GM12878 (cell line): ENCODE data around the gene IRF2. TPM values are rescaled to one million over a fixed set of nuclear protein-coding genes. Genes with fewer than 3 reads are reported as not detected.

Source experiments
- EP300 ChIP-seq, 2 experiments: fragments of 150-350 bp in 1 of 2; IDR thresholded peaks; 2 replicates each; pipeline ENCODE4 v1.6.1; 2011 to 2012; ENCODE audit warnings: low read depth in 2 of 2, low read length in 2 of 2, borderline replicate concordance in 1 of 2, improper control_type of control experiment in 1 of 2, inconsistent platforms in 1 of 2; ENCODE audit not compliant: control insufficient read depth in 1 of 2
- MTA3 ChIP-seq: IDR thresholded peaks from 2 replicates; pipeline ENCODE4 v1.6.1; 2012; ENCODE audit warnings: low read length, inconsistent platforms, borderline replicate concordance
- NBN ChIP-seq: fragments of 450-650 bp; IDR thresholded peaks from 2 replicates; pipeline ENCODE4 v1.6.1; 2016
- NFIC ChIP-seq: IDR thresholded peaks from 2 replicates; pipeline ENCODE4 v1.6.1; 2012; ENCODE audit warnings: low read depth, mild to moderate bottlenecking, inconsistent platforms, low read length, moderate library complexity
- POU2F2 ChIP-seq: IDR thresholded peaks from 3 replicates; pipeline ENCODE4 v1.6.1; 2011; ENCODE audit warnings: low read depth, mild to moderate bottlenecking, low read length, borderline replicate concordance
- RAD51 ChIP-seq: fragments of 450-650 bp; IDR thresholded peaks from 2 replicates; pipeline ENCODE4 v1.6.1; 2016; ENCODE audit warnings: moderate library complexity, mild to moderate bottlenecking, inconsistent platforms
- RB1 ChIP-seq: fragments of 450-650 bp; formaldehyde crosslinking; IDR thresholded peaks from 2 replicates; pipeline ENCODE4 v1.6.1; 2017; ENCODE audit warnings: mild to moderate bottlenecking, borderline replicate concordance
- REST ChIP-seq: IDR thresholded peaks from 2 replicates; pipeline ENCODE4 v1.6.1; 2012; ENCODE audit warnings: mild to moderate bottlenecking, low read depth, low read length
- RFX5 ChIP-seq: IDR thresholded peaks from 2 replicates; pipeline ENCODE4 v1.6.1; 2011; ENCODE audit warnings: low read depth, low read length, improper control_type of control experiment
- RUNX3 ChIP-seq: IDR thresholded peaks from 2 replicates; pipeline ENCODE4 v1.6.1; 2012; ENCODE audit warnings: low read length, inconsistent platforms
- SKIL ChIP-seq: fragments of 450-650 bp; IDR thresholded peaks from 2 replicates; pipeline ENCODE4 v1.6.1; 2017; ENCODE audit warnings: mild to moderate bottlenecking, low read depth, inconsistent platforms; ENCODE audit not compliant: poor library complexity, severe bottlenecking
- SRF ChIP-seq, 2 experiments: IDR thresholded peaks; 2 replicates each; pipeline ENCODE4 v1.6.1; 2011; ENCODE audit warnings: low read depth in 2 of 2, low read length in 2 of 2, mild to moderate bottlenecking in 1 of 2, moderate library complexity in 1 of 2
- TBL1XR1 ChIP-seq: IDR thresholded peaks from 2 replicates; pipeline ENCODE4 v1.6.1; 2012; ENCODE audit warnings: low read depth, low read length, improper control_type of control experiment
- TCF7 ChIP-seq: IDR thresholded peaks from 2 replicates; pipeline ENCODE4 v1.6.1; 2014; ENCODE audit warnings: antibody characterized with exemption, borderline replicate concordance
- USF2 ChIP-seq: IDR thresholded peaks from 2 replicates; pipeline ENCODE4 v1.6.1; 2011; ENCODE audit warnings: low read depth, low read length, improper control_type of control experiment, borderline replicate concordance
- ZNF217 ChIP-seq: fragments of 450-650 bp; IDR thresholded peaks from 2 replicates; pipeline ENCODE4 v1.6.1; 2017; ENCODE audit warnings: antibody characterized with exemption, mild to moderate bottlenecking
- ZNF274 ChIP-seq: IDR thresholded peaks from one replicate; pipeline ENCODE4 v1.8.0; 2011; ENCODE audit not compliant: insufficient read length, insufficient read depth
- ZNF592 ChIP-seq: fragments of 450-650 bp; IDR thresholded peaks from 2 replicates; pipeline ENCODE4 v1.6.1; 2017; ENCODE audit warnings: mild to moderate bottlenecking, moderate library complexity
- polyA plus RNA-seq, 11 experiments: library from polyadenylated mRNA; depleted of rRNA in 4 of 11; unstranded in 6 of 11; stranded (reverse) in 5 of 11; fragments of >200 nt; fragmentation: Nextera tagmentation in 4 of 11; fragmentation: Illumina TruSeq in 1 of 11; extraction: Ambion mirVana in 4 of 11; extraction: Trizol in 1 of 11; gene quantifications; 1 replicate in 1 of 11; 2 replicates in 10 of 11; pipeline versions ENCODE4 v1.2.1 to v1.2.3, GENCODE V29; 2011 to 2016; ENCODE audit warnings: inconsistent platforms in 2 of 11, missing spikeins in 2 of 11, low read depth in 1 of 11
- total RNA-seq, 4 experiments: library from RNA; depleted of rRNA in 3 of 4; stranded (reverse); fragments of >200 nt in 3 of 4; fragmentation: Illumina TruSeq in 1 of 4; extraction: Trizol in 1 of 4; gene quantifications; 2 replicates each; pipeline versions ENCODE4 v1.2.1 to v1.2.3, GENCODE V29; 2013 to 2021

IRF2 gene
- total and polyA plus RNA-seq, 10 of the 15 experiments (the other 5 are each of a cell fraction or from before 2014, with no cell fraction given) = 45.1 to 99.3 (median 58.9) TPM

- no peak for TF ChIP-seq REST
- TF ChIP-seq TCF7 = no peak
- TF ChIP-seq POU2F2 = peak; percentile 57; the same call in 1 of the 3 replicates
- TF ChIP-seq RFX5 = no peak
- TF ChIP-seq EP300 (IDR thresholded peaks at IDR 0.05; ENCODE audit: borderline replicate concordance in 1 of 2, control insufficient read depth in 1 of 2, low read depth in 2 of 2, low read length in 2 of 2) = no peak
- TF ChIP-seq ZNF592 = 0 out of 2 replicates have a peak, but pooled peaks have one; percentile 39
- TF ChIP-seq USF2 = no peak
- TF ChIP-seq NBN = no peak
- peak; percentile 91 for TF ChIP-seq RUNX3
- TF ChIP-seq SKIL = no peak
- no peak for TF ChIP-seq RAD51
- no peak for TF ChIP-seq ZNF274
- TF ChIP-seq TBL1XR1 = no peak
- TF ChIP-seq NFIC = peak; percentile 13; the same call in 1 of the 2 replicates
- peak in 1 of 2 experiments; percentile 65; a peak in 1 of 4 replicates for TF ChIP-seq SRF (IDR thresholded peaks at IDR 0.05; ENCODE audit: low read depth in 2 of 2, low read length in 2 of 2)
- peak; percentile 72; the same call in 1 of the 2 replicates for TF ChIP-seq ZNF217
- no peak for TF ChIP-seq MTA3
- TF ChIP-seq RB1 = no peak
Observed at GRCh38 chr4:184416913-184417734, 57.2 kb downstream of the IRF2 start (continued).
